Prostate gland (tissue), 2 donors: ENCODE data around the gene TMPRSS6.

Source experiments
- CTCF ChIP-seq, 4 experiments: fragments of 200-600 bp in 2 of 4; fragments of 450-650 bp in 2 of 4; sonication (generic) in 2 of 4; IDR thresholded peaks; 1 replicate in 3 of 4; 2 replicates in 1 of 4; pipeline ENCODE4 v1.5.1; 2016 to 2019; ENCODE audit warnings: antibody characterized with exemption in 4 of 4, mild to moderate bottlenecking in 2 of 4, moderate library complexity in 2 of 4
- POLR2A ChIP-seq: fragments of 450-650 bp; IDR thresholded peaks from one replicate; pipeline ENCODE4 v1.6.1; 2016; ENCODE audit warnings: antibody characterized with exemption, mild to moderate bottlenecking

- TF ChIP-seq CTCF (IDR thresholded peaks at IDR 0.05): no peak
- TF ChIP-seq POLR2A: no peak
These were observed 54.7 kb downstream of the TMPRSS6 start for GRCh38 chr22:37054600-37055365.
